GM23338 (cell line): ENCODE measurements around the gene ZMAT3.

Experiments
- EZH2 ChIP-seq: fragments of 200-600 bp; sonication (generic); IDR thresholded peaks from one replicate; pipeline ENCODE4 v1.8.0; 2017; ENCODE audit warnings: antibody characterized with exemption, mild to moderate bottlenecking, low read depth; ENCODE audit not compliant: unreplicated experiment
- TF ChIP-seq, protein P1 (sequence below), 2 experiments: fragments of 200-600 bp in 1 of 2; sonication (generic) in 1 of 2; conservative IDR thresholded peaks; 2 replicates each; pipeline versions ENCODE4 v1.5.1 to v1.6.1; 2016 to 2017; ENCODE audit warnings: antibody characterized with exemption in 2 of 2, low read depth in 2 of 2, mild to moderate bottlenecking in 2 of 2, moderate library complexity in 1 of 2

DNA sequence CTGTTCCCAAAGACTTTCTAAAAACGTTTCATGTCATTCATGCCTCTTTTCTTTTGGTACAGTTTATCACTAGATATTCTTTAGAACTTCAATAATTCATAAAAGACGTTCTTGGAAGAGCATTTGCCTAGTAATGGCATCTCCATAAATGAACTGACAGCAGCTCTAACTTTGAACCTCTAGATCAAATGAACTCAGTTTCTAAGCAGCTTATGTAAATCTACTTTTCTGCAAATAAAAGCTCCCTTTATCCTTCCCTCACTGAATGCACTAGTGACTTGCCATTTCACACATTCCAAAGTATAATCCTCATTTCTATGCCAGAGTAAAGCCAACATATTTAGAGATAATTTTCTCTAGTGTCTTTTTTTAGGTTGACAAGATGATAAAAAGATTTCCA lies 85.2 kb downstream of the ZMAT3 start:
- TF ChIP-seq, protein P1, sequence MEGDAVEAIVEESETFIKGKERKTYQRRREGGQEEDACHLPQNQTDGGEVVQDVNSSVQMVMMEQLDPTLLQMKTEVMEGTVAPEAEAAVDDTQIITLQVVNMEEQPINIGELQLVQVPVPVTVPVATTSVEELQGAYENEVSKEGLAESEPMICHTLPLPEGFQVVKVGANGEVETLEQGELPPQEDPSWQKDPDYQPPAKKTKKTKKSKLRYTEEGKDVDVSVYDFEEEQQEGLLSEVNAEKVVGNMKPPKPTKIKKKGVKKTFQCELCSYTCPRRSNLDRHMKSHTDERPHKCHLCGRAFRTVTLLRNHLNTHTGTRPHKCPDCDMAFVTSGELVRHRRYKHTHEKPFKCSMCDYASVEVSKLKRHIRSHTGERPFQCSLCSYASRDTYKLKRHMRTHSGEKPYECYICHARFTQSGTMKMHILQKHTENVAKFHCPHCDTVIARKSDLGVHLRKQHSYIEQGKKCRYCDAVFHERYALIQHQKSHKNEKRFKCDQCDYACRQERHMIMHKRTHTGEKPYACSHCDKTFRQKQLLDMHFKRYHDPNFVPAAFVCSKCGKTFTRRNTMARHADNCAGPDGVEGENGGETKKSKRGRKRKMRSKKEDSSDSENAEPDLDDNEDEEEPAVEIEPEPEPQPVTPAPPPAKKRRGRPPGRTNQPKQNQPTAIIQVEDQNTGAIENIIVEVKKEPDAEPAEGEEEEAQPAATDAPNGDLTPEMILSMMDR (conservative IDR thresholded peaks at IDR 0.05; ENCODE audit: low read depth in 2 of 2): no peak
- TF ChIP-seq EZH2: no peak
